ENCODE results near the gene SPOUT1.

GRCh38 chr9:128782669-128783068, 46.9 kb downstream of the SPOUT1 start:
- TF ChIP-seq CTCF (IDR thresholded peaks at IDR 0.05) (no peak), POLR2A (IDR thresholded peaks at IDR 0.05) (no peak)

Measured in right lobe of liver (tissue), 4 donors.